Loucy (cell line): ENCODE results near the gene PGAM1.

Source experiments
- H2AFZ ChIP-seq: fragments of 200-600 bp; sonication (generic); 2 replicates; pipeline ENCODE4 v1.6.0; 2016; ENCODE audit warnings: antibody characterized with exemption, mild to moderate bottlenecking, low read length, moderate library complexity
- H3F3A ChIP-seq: fragments of 200-600 bp; 2 replicates; pipeline ENCODE4 v1.6.0; 2016; ENCODE audit warnings: antibody characterized with exemption, low read depth, mild to moderate bottlenecking
- H3K27me3 ChIP-seq: fragments of 200-600 bp; sonication (generic); 2 replicates; pipeline ENCODE4 v1.6.1; 2014; ENCODE audit warnings: low read length, mild to moderate bottlenecking; ENCODE audit not compliant: insufficient read depth, poor library complexity, severe bottlenecking
- H3K36me3 ChIP-seq: fragments of 200-600 bp; sonication (generic); 2 replicates; pipeline ENCODE4 v1.6.1; 2016; ENCODE audit warnings: low read length; ENCODE audit not compliant: insufficient read depth
- H3K4me1 ChIP-seq: fragments of 200-600 bp; sonication (generic); 2 replicates; pipeline ENCODE4 v1.5.1; 2014; ENCODE audit warnings: low read length, mild to moderate bottlenecking; ENCODE audit not compliant: insufficient read depth, poor library complexity, severe bottlenecking
- H3K4me2 ChIP-seq: fragments of 200-600 bp; sonication (generic); 2 replicates; pipeline ENCODE4 v1.6.0; 2014; ENCODE audit warnings: antibody characterized with exemption, low read length, low read depth, mild to moderate bottlenecking; ENCODE audit not compliant: poor library complexity, severe bottlenecking
- H3K4me3 ChIP-seq: fragments of 200-600 bp; sonication (generic); 2 replicates; pipeline ENCODE4 v1.5.1; 2014; ENCODE audit warnings: low read length, mild to moderate bottlenecking, mixed read lengths; ENCODE audit not compliant: poor library complexity, severe bottlenecking
- H3K79me2 ChIP-seq: fragments of 200-600 bp; sonication (generic); 2 replicates; pipeline ENCODE4 v1.6.1; 2014; ENCODE audit warnings: low read length; ENCODE audit not compliant: insufficient read depth
- H3K9ac ChIP-seq: fragments of 200-600 bp; sonication (generic); 2 replicates; pipeline ENCODE4 v1.6.0; 2014; ENCODE audit warnings: mild to moderate bottlenecking, low read depth, low read length, moderate library complexity; ENCODE audit not compliant: poor library complexity, severe bottlenecking
- H3K9me2 ChIP-seq: fragments of 200-600 bp; sonication (generic); replicated peaks from 2 replicates; pipeline ENCODE4 v1.6.1; 2016; ENCODE audit warnings: low read depth, low read length, mixed read lengths
- H3K9me3 ChIP-seq: fragments of 200-600 bp; sonication (generic); 2 replicates; pipeline ENCODE4 v1.6.1; 2014; ENCODE audit warnings: mild to moderate bottlenecking, antibody characterized with exemption, low read length, low read depth; ENCODE audit not compliant: insufficient read depth
- H4K20me1 ChIP-seq: fragments of 200-600 bp; sonication (generic); 2 replicates; pipeline ENCODE4 v1.6.0; 2014; ENCODE audit warnings: antibody characterized with exemption, low read length, mild to moderate bottlenecking; ENCODE audit not compliant: insufficient read depth, poor library complexity, severe bottlenecking
- EZH2phosphoT487 ChIP-seq: fragments of 200-600 bp; IDR thresholded peaks from 2 replicates; pipeline ENCODE4 v1.6.1; 2018; ENCODE audit warnings: antibody characterized with exemption, mild to moderate bottlenecking, moderate library complexity, borderline replicate concordance
- TF ChIP-seq, protein P1 (sequence below): fragments of 200-600 bp; sonication (generic); conservative IDR thresholded peaks from 2 replicates; pipeline ENCODE4 v1.5.1; 2014; ENCODE audit warnings: mild to moderate bottlenecking, antibody characterized with exemption, low read length

Gene PGAM1

DNA sequence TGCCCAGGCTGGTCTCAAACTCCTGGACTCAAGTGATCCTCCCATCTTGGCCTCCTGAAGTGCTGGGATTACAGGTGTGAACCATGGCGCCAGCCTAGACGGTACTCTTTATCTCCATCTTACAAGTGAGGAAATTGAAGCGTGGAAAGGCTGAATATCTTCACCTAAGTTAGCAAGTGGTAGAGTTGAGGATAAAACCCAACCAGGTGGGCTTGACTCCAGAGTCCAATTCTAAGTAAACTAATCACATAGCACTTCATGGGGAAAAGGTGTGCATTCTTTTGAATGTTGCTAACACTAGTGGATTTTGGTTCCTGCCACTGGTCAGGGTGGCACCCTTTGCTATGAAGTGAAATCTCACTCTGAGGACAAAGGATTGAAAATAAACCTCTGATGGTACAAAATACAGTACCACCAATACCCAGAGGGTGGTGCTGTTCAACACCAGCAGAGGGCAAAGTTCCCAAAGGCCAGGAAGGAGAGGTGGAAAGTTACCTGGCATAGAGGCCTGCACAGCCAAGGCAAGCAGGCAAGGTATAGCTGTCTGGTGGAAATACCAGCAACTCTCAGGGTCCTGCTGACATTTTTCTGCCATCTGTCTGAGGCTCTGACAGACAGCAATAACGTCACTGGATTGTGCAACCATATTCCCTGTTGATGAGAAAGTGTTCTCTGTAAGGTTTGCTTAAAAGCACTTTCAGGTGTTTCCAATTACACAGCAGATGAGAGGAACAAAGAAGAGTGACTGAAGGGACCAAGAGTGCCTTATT, 37.6 kb downstream of the PGAM1 start:
- Histone ChIP-seq H3K36me3 (peaks cover 85% of the 10 kb centered on the region; the same call in 1 of the 2 replicates), H3K9ac (no peak overlapping the region), H3K79me2 (no peaks in the 10 kb centered on the region), H2AFZ (no peak overlapping the region), H3K9me3 (no peaks in the 10 kb centered on the region), H3K27me3 (no peaks in the 10 kb centered on the region), H3F3A (no peaks in the 10 kb centered on the region), H3K4me2 (no peak overlapping the region), H4K20me1 (no peaks in the 10 kb centered on the region), H3K4me1 (no peaks in the 10 kb centered on the region), H3K9me2 (no peaks in the 10 kb centered on the region), H3K4me3 (no peak overlapping the region)
- TF ChIP-seq, protein P1, sequence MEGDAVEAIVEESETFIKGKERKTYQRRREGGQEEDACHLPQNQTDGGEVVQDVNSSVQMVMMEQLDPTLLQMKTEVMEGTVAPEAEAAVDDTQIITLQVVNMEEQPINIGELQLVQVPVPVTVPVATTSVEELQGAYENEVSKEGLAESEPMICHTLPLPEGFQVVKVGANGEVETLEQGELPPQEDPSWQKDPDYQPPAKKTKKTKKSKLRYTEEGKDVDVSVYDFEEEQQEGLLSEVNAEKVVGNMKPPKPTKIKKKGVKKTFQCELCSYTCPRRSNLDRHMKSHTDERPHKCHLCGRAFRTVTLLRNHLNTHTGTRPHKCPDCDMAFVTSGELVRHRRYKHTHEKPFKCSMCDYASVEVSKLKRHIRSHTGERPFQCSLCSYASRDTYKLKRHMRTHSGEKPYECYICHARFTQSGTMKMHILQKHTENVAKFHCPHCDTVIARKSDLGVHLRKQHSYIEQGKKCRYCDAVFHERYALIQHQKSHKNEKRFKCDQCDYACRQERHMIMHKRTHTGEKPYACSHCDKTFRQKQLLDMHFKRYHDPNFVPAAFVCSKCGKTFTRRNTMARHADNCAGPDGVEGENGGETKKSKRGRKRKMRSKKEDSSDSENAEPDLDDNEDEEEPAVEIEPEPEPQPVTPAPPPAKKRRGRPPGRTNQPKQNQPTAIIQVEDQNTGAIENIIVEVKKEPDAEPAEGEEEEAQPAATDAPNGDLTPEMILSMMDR = peak; percentile 95
- TF ChIP-seq EZH2phosphoT487 = no peak

GRCh38 chr10:97464226-97464625, 38.2 kb downstream of the PGAM1 start:
- no peaks in the 10 kb centered on the region for H3F3A ChIP-seq
- H3K4me1 ChIP-seq = no peaks in the 10 kb centered on the region
- H3K79me2 ChIP-seq = no peaks in the 10 kb centered on the region
- no peak overlapping the region for H3K9ac ChIP-seq
- no peaks in the 10 kb centered on the region for H3K27me3 ChIP-seq
- H3K4me2 ChIP-seq = no peak overlapping the region
- no peak overlapping the region for H2AFZ ChIP-seq
- no peak overlapping the region for H3K4me3 ChIP-seq
- H3K9me2 ChIP-seq = no peaks in the 10 kb centered on the region
- no peaks in the 10 kb centered on the region for H4K20me1 ChIP-seq
- TF ChIP-seq EZH2phosphoT487 = no peak
- TF ChIP-seq, protein P1 = no peak
- H3K36me3 ChIP-seq = peaks cover 84% of the 10 kb centered on the region
- no peaks in the 10 kb centered on the region for H3K9me3 ChIP-seq

- H4K20me1 ChIP-seq = no peaks in the 10 kb centered on the region
- H3K27me3 ChIP-seq = no peaks in the 10 kb centered on the region
- H3K9ac ChIP-seq = no peak overlapping the region
- no peak overlapping the region for H3K4me3 ChIP-seq
- no peak overlapping the region for H3K4me2 ChIP-seq
- no peaks in the 10 kb centered on the region for H3K79me2 ChIP-seq
- no peaks in the 10 kb centered on the region for H3K4me1 ChIP-seq
- H3K36me3 ChIP-seq = peaks cover 83% of the 10 kb centered on the region
- no peaks in the 10 kb centered on the region for H3F3A ChIP-seq
- no peaks in the 10 kb centered on the region for H3K9me2 ChIP-seq
- no peak overlapping the region for H2AFZ ChIP-seq
- H3K9me3 ChIP-seq = no peaks in the 10 kb centered on the region
- TF ChIP-seq EZH2phosphoT487 = no peak
- TF ChIP-seq, protein P1 = no peak
Observed at GRCh38 chr10:97465982-97466381, 40.0 kb downstream of the PGAM1 start.
